Fibroblast of skin of abdomen (primary cell): ENCODE results near the gene MORC1.
A peak's percentile ranks its signal among the peaks of the same experiment; 100 is the strongest.

ENCODE experiments used
- DNase-seq: peaks from one replicate; pipeline ENCODE4 v3.0.0-alpha.2; 2013

The MORC1 gene

DNA sequence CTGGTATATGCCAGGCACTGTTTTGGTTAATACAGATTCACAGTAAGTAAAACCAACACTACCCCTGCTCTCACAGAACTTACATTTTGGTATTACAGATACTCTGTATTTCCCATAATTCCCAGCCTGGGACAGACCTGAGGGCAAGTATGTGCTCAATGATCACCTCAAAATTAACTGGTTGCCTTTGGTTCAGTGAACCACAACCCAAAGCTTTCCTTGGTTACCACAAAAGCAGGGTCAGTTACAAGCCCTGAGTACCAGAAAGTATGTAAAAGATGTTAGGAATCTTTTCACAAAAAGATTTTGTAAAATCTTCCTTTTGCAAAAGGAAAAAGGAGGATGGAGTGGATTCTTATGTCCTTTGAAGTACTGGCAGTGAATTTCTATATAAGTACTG, 92.0 kb downstream of the MORC1 start:
- DNase-seq: no peak

DNA sequence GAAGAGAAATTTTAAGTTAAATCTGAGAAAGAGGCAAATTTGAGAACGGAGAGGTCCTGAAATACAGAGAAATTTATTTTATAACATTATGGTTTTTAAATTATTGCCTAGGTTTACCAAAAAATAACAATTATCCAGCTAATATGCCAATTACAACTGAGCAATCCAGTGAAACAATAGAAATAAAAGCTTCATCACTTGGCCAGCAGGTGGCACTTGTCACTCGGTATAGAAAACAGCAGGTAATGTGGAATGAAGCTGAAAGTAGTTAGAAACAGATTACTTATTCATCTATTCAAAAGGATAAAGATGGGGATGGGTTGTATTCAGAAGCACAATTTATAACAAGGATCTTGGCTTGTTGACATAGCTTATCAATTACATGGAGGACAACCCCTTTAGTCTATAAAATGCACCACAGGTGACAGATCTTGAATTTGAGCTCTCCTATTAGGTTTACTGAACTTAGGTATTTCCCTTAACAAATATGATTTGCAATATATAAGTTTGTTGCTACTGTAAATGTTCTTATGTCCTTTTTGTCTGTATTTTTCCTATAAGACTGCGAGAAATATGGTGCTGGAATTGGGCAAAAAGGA, 94.2 kb downstream of the MORC1 start:
- peak; percentile 28 for DNase-seq

DNA sequence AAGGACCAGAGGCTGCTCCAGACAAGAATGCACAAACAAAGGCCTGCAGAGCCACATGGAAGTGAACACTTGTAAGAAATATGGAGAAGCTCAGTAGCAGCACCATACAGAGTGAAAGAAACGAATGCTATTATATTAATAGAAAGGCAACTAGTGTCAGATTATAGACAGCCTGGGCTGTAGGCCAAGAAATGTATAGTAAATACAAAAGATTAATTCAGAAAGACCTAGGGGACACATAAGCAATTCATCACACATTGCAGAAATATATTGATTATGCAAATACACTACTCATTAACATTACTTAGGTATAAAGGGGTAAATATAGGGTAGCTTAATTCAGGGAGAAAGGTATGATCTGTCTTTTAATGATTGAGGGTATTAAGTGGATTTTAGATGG, 94.8 kb downstream of the MORC1 start:
- DNase-seq: no peak

DNA sequence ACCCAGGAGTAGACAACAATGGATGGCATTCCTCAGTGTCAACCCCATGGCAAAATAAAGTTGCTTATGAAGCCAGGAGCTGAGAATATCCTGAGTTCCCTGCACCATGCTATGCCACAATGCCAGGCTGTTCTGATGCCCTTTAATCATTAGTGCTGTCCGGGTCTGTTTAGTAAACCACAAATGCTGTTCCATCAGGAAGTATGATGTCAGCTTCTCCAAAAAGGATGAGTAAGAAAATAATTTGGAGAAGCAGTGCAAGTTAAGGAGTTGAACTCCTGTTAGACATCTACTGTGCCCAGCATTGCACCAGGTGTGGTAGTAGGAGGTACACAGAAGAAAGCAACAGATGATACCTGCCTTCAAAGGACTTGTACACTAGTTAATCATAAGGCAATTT, 96.4 kb downstream of the MORC1 start:
- no peak for DNase-seq

DNA sequence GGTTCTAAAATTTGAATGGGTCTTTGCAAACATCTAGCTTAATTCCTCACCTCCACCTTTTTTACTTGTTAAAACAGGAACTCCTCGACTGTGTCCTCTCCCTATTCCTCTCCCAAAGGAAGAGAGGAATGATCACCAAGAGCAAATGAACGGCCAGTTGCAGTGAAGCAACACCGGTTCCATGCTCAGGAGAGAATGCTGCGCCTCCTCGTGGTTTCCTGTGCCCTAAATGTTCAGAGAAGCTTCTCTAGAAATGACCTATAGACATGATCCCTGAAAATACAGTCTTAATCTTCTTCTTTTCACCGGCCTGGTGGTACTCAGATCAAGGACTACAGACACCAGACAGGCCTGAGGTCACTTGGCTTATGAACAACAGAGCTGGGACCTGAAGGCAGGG, 99.1 kb downstream of the MORC1 start:
- no peak for DNase-seq

DNA sequence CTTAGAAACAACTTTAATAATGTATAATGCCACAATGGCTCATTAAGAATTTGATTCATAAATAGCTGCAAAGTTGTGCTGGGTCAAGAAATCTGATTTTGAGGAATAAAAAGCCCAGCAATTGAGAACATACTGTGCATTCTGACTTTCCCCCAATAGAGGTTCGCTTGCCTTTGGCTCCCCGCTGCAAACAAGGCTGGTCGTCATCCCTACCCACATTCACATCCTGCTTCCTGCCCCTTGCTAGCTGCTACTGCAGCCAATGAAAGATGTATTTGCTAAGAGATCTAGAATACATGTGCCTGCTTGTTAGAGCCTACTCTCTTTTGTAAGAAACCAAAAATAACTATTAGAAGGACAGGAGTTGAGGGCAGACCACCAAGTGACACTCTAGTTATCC, 112.5 kb downstream of the MORC1 start:
- no peak for DNase-seq

DNA sequence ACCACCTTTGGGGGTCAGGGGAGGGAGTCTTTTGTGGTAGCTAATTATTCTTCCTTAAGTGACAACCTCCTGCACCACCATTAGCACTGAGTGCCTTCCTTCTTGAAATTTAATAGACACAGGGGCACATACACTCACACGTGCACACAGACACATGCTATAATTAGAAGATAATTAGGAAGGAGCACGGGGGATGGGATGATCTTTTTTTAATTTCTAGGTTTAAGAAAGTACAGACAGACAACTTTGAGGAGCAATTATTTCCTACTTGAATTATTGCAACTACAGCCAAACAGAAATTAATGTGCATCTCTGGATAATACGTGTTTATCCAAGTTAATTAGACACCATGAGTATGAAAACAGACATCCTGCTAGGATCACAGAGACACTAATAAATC, 119.5 kb downstream of the MORC1 start:
- no peak for DNase-seq

DNA sequence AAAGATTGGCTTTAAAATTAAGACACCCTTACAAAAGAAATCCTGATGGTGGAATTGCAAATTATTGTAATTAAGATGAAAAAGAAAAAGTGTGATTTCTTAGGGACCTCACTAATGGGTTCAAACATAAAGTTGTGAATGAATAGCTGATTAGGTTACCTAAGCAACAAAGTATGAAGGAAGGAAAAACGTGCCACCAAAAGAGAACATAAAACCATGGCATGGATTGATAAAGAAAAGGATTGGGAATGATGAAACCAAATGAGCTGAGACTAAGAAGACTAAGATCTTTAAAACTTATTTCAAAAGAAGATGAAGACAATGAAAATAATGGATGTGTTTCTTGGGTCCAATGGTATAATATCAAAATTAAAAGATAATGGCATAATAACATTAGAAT, 132.1 kb downstream of the MORC1 start:
- DNase-seq: no peak

DNA sequence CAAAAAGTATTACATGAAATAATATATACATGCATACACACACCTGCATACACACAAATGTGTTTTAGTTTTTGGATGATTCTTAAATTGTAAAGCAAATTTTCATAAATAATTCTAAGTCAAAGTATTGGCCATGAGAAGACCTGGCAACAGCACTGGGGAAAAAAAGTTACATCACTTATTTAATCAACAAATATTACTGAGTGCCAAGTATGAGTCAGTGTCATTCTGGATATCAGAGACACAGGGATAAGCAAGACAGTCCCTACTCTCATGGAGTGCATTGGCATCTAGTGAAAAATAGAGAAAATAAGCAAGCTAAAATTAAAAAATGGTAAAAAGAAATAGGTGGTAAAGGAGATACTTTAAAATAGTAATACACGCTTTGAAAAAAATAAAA, 134.9 kb downstream of the MORC1 start:
- DNase-seq: no peak

DNA sequence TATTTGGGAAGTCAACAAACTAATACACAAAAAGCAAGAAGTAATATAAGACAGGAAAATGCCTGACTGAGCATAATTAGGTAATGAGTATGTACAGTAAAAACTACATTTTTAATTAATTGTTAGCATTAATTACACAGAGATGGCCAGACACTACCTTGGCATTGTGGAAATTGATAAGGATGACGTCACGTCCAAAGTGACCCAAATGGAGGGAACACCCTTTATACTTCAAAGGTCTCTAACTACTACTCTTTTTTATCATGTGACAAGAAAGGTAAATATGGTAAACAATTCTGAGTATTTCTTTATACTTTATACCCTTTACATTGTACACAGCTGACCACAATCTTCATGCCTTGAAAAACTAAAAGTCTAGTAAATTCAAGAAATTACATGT, 141.9 kb downstream of the MORC1 start:
- DNase-seq: no peak

DNA sequence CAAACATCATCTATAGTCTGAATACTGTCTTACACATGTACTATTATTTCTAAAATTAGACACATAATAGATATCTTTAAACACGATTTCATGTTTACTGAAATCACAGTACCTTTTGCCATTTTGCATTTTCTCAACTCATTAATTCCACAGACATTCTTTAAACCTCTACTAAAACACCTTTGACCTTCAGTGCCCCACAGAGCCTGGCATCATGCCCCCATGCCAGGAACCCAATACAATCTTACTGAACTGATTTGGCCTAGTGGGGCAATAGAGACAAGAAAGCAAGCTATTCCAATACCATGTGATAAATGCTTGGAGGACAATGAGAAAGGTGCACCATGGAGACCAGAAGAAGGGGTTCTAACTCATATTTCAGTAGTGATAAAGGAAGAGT, 144.9 kb downstream of the MORC1 start:
- no peak for DNase-seq

DNA sequence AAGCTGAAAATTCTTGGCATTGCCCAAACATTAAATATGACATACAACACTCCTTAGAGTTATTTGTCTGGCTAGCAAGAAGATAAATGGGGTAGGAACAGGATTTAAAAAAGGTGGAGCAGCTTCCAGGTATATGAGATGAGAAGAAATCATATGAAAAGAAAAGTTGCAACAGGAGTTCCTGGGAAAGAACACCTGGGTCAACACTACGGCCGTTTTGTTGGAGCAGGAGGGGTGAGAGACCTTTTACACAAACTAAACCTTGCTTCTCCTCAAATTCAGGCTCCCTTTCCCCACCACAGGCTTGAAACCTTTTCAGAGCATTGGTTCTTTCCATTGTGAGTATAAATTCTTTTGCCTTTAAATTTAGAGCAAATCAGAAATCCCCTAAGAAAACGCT, 145.5 kb downstream of the MORC1 start:
- DNase-seq: no peak

DNA sequence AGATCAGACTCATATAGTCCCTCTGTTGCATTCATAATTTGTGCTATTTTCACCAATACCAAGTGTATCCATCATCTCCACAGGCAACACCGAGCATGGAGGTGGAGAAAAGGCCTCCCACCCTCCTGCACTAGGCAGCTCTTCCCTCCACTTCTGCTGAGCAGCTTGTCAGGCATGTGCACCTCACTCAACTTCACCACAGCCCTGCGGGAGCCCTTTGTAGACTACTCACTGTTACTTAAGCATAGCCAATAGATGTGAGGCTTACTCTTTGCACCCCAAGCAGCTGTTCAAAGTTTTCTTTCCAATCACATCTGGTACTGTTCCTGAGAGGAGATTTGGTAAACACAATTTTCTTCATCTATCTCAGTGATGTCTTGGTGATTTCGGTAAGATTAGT, 147.4 kb downstream of the MORC1 start:
- no peak for DNase-seq

DNA sequence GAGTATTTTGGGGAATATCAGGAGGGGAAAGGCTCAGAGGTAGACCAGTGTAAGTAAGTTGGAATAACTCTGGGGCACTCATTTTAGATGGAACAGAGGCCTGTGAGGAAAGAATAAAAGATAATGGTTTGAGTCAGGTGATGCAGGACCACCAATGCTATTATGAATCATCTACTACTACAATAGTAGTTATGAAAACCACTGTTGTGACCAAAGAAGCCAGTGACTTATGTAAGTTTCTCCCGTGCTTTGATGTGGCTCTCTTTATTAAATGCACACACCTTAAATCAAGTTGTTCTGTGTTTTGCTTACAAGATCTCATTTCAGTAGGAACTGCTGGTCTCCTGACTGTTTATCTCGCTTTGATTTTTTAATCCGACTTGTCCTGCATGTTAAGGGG, 151.2 kb downstream of the MORC1 start:
- DNase-seq: no peak

DNA sequence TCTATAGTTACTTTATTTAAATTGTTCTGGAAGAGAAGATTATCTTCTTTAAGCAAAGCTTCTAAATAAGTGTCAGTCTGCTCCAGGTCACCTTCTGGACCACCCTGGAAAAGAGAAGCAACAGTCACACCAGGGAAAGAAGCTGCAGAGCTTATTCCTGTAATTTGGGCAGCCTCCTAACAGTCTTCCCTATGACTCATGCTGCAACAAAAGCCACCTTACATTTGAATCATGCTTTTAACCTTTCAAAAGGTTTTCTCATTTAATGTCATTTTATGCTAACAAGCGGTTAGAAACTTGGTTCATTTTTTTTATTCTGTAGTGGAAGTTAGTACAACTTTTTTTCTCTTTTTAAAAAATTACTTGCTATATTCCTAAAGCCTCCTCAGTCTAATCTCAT, 158.9 kb downstream of the MORC1 start:
- no peak for DNase-seq

DNA sequence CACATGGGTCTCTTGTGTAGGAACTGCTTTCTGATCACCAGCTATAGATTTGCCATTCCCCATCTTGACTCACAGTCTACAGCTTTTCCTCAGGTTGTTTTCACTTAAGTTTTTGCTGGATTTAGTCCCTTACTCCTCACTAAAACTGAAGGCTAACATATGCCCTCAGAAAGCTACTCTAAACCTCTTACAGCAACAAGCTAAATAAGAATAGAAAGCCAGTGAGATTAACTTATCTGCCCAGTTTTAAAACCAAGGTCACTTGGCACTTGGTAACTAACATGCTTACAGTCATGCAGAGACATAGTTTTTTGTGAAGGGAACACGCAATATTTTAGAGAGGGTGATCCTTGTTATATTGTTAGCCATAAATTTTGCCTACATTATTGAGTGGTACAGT, 164.2 kb downstream of the MORC1 start, which contains the start of gene GUCA1C:
Gene GUCA1C (minus strand): TSS at position 180 of the 400 bp plus-strand sequence. CDS start 117 bp downstream, at position 63.
- no peak for DNase-seq

DNA sequence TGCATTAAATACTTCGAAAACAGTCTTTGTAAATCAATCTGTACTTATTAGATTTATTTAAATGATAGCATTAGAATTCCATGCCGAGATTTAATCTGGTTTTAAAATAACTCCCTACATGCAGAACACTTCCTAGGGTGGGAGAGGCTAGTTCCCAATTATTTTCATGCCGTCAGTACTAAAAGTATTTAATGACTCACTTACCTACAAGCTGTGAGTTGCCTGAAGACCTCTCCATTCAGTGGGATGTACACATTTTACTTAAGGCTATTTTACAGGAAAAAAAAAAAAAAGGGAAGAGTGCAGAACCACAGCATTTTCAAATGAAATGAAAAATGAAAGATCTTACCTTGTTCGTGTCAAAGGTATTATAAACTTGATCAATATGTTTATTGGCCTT, 164.7 kb downstream of the MORC1 start:
- no peak for DNase-seq

DNA sequence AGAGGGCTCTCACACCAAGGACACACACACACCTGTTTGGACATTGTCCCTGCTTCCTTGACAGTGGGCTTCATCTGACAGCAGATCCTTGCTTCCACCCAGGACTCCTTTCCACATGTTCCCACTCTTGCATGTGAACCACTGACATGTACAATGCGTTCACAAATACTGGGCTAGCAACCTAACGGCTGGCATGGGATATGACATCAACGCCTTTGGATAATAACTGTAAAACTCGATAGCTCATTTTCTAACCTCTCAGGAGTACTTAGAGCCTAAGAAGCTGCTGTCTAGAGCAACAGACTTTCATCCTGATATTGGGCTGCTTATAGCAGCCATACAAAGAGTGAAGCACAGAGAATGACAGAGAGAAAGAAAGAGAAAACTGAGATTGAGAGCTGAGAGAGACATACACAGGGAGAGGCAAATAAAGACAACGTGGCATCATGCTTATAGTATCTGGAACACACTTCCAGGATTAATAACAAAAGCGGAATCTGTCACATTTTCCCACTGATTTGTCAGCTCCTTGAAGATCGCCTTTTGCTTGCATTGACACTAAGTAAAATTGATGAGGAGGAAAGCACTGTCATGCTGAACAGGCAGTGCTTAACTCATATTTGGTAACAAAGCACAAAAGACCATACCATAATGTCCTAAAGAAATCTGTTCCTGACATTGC, 166.0 kb downstream of the MORC1 start:
- no peak for DNase-seq

DNA sequence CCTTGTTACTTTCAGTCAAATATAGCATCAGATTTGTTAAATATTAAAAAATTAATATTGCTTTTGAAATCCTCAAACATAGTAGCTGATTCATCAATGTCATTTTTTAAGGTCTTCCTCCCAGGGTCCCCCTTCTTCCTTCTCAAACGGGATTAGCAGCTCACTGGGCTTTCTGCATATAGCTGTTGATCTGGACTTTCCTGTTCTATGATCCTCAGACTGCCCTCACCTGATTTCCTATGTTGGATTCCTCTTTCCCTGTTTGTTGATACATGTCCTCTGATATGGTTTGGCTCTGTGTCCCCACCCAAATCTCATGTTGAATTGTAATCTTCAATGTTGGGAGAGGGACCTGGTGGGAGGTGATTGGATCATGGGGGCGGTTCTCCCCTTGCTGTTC, 170.1 kb downstream of the MORC1 start:
- DNase-seq: no peak

DNA sequence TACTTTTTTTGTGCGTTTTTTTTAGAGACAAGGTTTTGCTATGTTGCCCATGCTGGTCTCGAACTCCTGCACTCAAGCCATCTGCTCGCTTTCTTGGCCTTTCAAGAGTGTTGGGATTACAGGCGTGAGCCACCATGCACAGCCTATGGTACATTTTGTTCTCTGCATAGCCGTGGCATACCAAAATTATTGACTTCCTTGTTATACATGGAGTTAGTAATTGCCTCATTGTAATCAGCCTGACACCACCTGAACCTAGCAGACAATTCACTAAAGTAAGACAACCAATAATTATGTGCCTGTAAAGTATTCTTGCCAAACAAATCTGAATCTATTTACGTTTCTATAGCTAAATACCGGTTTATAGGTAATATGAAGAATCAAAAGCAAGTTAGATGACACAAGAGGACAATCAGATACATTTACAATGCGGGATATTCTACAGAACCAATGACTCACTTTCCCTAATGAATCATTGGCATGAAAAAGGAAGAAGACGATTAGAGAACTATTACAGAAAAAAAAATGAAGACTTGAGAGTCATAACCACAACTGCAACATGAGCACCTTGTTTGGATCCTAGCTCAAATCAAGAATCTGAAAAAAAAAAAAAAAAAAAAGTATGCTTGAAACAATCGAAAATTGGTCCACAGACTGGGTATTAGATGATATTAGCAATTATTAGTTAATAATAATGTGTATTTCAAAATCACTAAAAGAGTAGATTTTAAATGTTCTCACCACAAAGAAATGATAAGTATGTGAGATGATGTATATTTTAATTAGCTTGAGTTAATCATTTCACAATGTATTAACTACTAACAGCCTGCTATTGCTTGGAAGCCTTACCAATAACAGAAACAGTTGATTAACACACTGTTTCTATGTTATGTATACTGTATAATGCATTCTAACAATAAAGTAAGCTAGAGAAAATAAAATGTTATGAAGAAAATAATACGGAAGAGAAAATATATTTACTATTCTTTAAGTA, 171.3 kb downstream of the MORC1 start:
- peak; percentile 62 for DNase-seq

DNA sequence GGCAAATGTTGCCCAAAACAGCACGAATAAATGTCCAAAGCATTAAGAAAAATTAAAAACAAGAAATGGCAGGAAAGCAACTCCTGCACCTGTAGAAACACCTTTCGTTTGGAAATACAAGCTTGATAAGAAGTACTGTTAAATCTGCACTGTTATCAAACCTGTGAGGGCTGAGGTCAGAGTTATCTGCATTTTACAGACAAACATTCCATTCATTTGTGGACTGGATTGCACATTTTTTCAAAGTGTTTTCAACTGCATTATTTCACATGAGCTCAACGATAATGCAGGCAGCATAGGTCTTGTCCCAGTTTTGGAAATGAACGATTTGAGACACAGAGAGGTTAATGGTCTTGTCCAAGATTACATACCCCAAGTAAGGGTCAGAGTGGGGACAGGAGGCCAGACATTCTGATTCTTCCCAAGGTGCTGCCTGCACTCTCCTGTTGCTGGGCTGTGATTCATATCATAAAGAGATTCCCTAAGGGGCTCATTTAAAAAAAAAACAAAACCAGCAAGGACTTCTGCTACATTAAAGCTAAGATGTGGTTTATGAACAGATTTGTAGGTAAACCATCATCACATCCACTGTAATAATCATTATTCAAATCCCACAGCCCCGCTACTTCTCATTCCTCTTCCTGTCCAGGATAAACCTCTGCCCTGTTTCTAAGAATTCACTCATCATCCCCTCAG, 177.2 kb downstream of the MORC1 start:
- DNase-seq: no peak

DNA sequence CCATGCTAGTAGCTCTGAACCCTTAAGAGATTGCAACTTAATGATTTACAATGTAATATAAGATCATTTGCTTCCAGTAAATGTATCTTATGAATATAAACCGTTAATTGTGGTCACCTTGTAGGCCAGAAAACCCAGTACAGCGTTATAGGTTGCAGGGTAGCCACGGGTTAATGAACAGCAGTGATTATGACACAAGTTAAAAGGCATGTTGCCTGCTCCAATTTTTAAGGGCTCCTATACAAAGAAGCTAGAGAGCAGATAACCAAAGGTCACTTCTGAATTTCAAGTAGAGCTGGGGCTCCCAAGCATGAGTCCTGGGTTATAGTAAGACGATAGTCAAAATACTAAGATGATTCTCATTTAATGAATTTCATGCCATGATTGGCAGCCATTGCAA, 177.8 kb downstream of the MORC1 start:
- no peak for DNase-seq
